ENCODE measurements around the gene STXBP6.

DNA sequence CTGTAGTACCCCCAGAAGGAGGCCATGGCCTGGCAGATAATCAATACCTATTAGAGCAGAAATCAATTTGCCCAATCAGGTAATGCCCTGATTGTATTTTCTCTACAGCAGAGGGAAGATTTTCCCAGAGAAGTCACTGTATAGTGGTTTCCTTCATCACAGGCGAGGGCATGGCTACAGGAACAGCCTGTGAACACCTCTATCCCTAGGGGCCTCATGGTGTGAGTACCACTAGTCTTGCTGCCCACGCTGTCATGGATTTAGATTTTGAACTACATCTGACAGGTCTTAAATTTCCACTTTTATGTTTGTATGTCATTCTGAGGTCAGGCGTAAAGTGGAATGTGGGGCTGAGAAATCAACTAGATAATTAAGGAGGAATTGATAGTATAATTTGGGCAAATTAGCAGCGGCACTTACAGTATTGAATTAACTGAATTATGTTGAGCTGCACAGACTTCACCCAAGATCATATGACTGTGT is 42.4 kb upstream of the STXBP6 start:
- TF ChIP-seq, protein P1, sequence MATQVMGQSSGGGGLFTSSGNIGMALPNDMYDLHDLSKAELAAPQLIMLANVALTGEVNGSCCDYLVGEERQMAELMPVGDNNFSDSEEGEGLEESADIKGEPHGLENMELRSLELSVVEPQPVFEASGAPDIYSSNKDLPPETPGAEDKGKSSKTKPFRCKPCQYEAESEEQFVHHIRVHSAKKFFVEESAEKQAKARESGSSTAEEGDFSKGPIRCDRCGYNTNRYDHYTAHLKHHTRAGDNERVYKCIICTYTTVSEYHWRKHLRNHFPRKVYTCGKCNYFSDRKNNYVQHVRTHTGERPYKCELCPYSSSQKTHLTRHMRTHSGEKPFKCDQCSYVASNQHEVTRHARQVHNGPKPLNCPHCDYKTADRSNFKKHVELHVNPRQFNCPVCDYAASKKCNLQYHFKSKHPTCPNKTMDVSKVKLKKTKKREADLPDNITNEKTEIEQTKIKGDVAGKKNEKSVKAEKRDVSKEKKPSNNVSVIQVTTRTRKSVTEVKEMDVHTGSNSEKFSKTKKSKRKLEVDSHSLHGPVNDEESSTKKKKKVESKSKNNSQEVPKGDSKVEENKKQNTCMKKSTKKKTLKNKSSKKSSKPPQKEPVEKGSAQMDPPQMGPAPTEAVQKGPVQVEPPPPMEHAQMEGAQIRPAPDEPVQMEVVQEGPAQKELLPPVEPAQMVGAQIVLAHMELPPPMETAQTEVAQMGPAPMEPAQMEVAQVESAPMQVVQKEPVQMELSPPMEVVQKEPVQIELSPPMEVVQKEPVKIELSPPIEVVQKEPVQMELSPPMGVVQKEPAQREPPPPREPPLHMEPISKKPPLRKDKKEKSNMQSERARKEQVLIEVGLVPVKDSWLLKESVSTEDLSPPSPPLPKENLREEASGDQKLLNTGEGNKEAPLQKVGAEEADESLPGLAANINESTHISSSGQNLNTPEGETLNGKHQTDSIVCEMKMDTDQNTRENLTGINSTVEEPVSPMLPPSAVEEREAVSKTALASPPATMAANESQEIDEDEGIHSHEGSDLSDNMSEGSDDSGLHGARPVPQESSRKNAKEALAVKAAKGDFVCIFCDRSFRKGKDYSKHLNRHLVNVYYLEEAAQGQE (IDR thresholded peaks at IDR 0.05; ENCODE audit: unreplicated experiment) = no peak
- TF ChIP-seq, protein P2, sequence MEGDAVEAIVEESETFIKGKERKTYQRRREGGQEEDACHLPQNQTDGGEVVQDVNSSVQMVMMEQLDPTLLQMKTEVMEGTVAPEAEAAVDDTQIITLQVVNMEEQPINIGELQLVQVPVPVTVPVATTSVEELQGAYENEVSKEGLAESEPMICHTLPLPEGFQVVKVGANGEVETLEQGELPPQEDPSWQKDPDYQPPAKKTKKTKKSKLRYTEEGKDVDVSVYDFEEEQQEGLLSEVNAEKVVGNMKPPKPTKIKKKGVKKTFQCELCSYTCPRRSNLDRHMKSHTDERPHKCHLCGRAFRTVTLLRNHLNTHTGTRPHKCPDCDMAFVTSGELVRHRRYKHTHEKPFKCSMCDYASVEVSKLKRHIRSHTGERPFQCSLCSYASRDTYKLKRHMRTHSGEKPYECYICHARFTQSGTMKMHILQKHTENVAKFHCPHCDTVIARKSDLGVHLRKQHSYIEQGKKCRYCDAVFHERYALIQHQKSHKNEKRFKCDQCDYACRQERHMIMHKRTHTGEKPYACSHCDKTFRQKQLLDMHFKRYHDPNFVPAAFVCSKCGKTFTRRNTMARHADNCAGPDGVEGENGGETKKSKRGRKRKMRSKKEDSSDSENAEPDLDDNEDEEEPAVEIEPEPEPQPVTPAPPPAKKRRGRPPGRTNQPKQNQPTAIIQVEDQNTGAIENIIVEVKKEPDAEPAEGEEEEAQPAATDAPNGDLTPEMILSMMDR (conservative IDR thresholded peaks at IDR 0.05; ENCODE audit: low read depth in 2 of 2) = no peak
- TF ChIP-seq CREB1 (CRISPR knock-in tag; IDR thresholded peaks at IDR 0.05; ENCODE audit: low read depth) = no peak
- TF ChIP-seq EZH2 (IDR thresholded peaks at IDR 0.05; ENCODE audit: low read depth, unreplicated experiment) = no peak
- no peak for TF ChIP-seq POLR2AphosphoS5 (IDR thresholded peaks at IDR 0.05; ENCODE audit: low read depth)
- no peak for TF ChIP-seq STAT1 (IDR thresholded peaks at IDR 0.05; ENCODE audit: unreplicated experiment)
- no peak for TF ChIP-seq JUNB (IDR thresholded peaks at IDR 0.05; ENCODE audit: unreplicated experiment)
- TF ChIP-seq EZH2phosphoT487 (IDR thresholded peaks at IDR 0.05; ENCODE audit: unreplicated experiment) = no peak

Data from GM23338 (cell line).